ENCODE results near the gene DNAJC11.

GRCh38 chr1:6591222-6591621, 110.4 kb downstream of the DNAJC11 start:
- TF ChIP-seq, protein P1, sequence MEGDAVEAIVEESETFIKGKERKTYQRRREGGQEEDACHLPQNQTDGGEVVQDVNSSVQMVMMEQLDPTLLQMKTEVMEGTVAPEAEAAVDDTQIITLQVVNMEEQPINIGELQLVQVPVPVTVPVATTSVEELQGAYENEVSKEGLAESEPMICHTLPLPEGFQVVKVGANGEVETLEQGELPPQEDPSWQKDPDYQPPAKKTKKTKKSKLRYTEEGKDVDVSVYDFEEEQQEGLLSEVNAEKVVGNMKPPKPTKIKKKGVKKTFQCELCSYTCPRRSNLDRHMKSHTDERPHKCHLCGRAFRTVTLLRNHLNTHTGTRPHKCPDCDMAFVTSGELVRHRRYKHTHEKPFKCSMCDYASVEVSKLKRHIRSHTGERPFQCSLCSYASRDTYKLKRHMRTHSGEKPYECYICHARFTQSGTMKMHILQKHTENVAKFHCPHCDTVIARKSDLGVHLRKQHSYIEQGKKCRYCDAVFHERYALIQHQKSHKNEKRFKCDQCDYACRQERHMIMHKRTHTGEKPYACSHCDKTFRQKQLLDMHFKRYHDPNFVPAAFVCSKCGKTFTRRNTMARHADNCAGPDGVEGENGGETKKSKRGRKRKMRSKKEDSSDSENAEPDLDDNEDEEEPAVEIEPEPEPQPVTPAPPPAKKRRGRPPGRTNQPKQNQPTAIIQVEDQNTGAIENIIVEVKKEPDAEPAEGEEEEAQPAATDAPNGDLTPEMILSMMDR (IDR thresholded peaks at IDR 0.05), result no peak
- TF ChIP-seq POLR2AphosphoS5 (IDR thresholded peaks at IDR 0.05), result no peak

Data from breast epithelium (tissue), 3 donors.